Loucy (cell line): ENCODE measurements around the gene DLGAP4.

Experiments used
- H2AFZ ChIP-seq: fragments of 200-600 bp; sonication (generic); 2 replicates; pipeline ENCODE4 v1.6.0; 2016; ENCODE audit warnings: antibody characterized with exemption, mild to moderate bottlenecking, low read length, moderate library complexity
- H3F3A ChIP-seq: fragments of 200-600 bp; 2 replicates; pipeline ENCODE4 v1.6.0; 2016; ENCODE audit warnings: antibody characterized with exemption, low read depth, mild to moderate bottlenecking
- H3K27me3 ChIP-seq: fragments of 200-600 bp; sonication (generic); 2 replicates; pipeline ENCODE4 v1.6.1; 2014; ENCODE audit warnings: low read length, mild to moderate bottlenecking; ENCODE audit not compliant: insufficient read depth, poor library complexity, severe bottlenecking
- H3K36me3 ChIP-seq: fragments of 200-600 bp; sonication (generic); 2 replicates; pipeline ENCODE4 v1.6.1; 2016; ENCODE audit warnings: low read length; ENCODE audit not compliant: insufficient read depth
- H3K4me1 ChIP-seq: fragments of 200-600 bp; sonication (generic); 2 replicates; pipeline ENCODE4 v1.5.1; 2014; ENCODE audit warnings: low read length, mild to moderate bottlenecking; ENCODE audit not compliant: insufficient read depth, poor library complexity, severe bottlenecking
- H3K4me2 ChIP-seq: fragments of 200-600 bp; sonication (generic); 2 replicates; pipeline ENCODE4 v1.6.0; 2014; ENCODE audit warnings: antibody characterized with exemption, low read length, low read depth, mild to moderate bottlenecking; ENCODE audit not compliant: poor library complexity, severe bottlenecking
- H3K4me3 ChIP-seq: fragments of 200-600 bp; sonication (generic); 2 replicates; pipeline ENCODE4 v1.5.1; 2014; ENCODE audit warnings: low read length, mild to moderate bottlenecking, mixed read lengths; ENCODE audit not compliant: poor library complexity, severe bottlenecking
- H3K79me2 ChIP-seq: fragments of 200-600 bp; sonication (generic); 2 replicates; pipeline ENCODE4 v1.6.1; 2014; ENCODE audit warnings: low read length; ENCODE audit not compliant: insufficient read depth
- H3K9ac ChIP-seq: fragments of 200-600 bp; sonication (generic); 2 replicates; pipeline ENCODE4 v1.6.0; 2014; ENCODE audit warnings: mild to moderate bottlenecking, low read depth, low read length, moderate library complexity; ENCODE audit not compliant: poor library complexity, severe bottlenecking
- H3K9me2 ChIP-seq: fragments of 200-600 bp; sonication (generic); replicated peaks from 2 replicates; pipeline ENCODE4 v1.6.1; 2016; ENCODE audit warnings: low read depth, low read length, mixed read lengths
- H3K9me3 ChIP-seq: fragments of 200-600 bp; sonication (generic); 2 replicates; pipeline ENCODE4 v1.6.1; 2014; ENCODE audit warnings: mild to moderate bottlenecking, antibody characterized with exemption, low read length, low read depth; ENCODE audit not compliant: insufficient read depth
- H4K20me1 ChIP-seq: fragments of 200-600 bp; sonication (generic); 2 replicates; pipeline ENCODE4 v1.6.0; 2014; ENCODE audit warnings: antibody characterized with exemption, low read length, mild to moderate bottlenecking; ENCODE audit not compliant: insufficient read depth, poor library complexity, severe bottlenecking
- EZH2phosphoT487 ChIP-seq: fragments of 200-600 bp; IDR thresholded peaks from 2 replicates; pipeline ENCODE4 v1.6.1; 2018; ENCODE audit warnings: antibody characterized with exemption, mild to moderate bottlenecking, moderate library complexity, borderline replicate concordance
- TF ChIP-seq, protein P1 (sequence below): fragments of 200-600 bp; sonication (generic); conservative IDR thresholded peaks from 2 replicates; pipeline ENCODE4 v1.5.1; 2014; ENCODE audit warnings: mild to moderate bottlenecking, antibody characterized with exemption, low read length

The DLGAP4 gene

GRCh38 chr20:36279362-36279761 is 26.8 kb upstream of the DLGAP4 start:
- Histone ChIP-seq H3K27me3 (no peaks in the 10 kb centered on the region), H2AFZ (no peak overlapping the region), H3K79me2 (no peaks in the 10 kb centered on the region), H3K4me1 (no peaks in the 10 kb centered on the region), H3K4me3 (no peak overlapping the region), H4K20me1 (no peaks in the 10 kb centered on the region), H3K4me2 (no peak overlapping the region), H3K9ac (no peak overlapping the region), H3K9me3 (no peaks in the 10 kb centered on the region), H3K36me3 (no peaks in the 10 kb centered on the region), H3K9me2 (no peaks in the 10 kb centered on the region), H3F3A (no peaks in the 10 kb centered on the region)
- TF ChIP-seq, protein P1, sequence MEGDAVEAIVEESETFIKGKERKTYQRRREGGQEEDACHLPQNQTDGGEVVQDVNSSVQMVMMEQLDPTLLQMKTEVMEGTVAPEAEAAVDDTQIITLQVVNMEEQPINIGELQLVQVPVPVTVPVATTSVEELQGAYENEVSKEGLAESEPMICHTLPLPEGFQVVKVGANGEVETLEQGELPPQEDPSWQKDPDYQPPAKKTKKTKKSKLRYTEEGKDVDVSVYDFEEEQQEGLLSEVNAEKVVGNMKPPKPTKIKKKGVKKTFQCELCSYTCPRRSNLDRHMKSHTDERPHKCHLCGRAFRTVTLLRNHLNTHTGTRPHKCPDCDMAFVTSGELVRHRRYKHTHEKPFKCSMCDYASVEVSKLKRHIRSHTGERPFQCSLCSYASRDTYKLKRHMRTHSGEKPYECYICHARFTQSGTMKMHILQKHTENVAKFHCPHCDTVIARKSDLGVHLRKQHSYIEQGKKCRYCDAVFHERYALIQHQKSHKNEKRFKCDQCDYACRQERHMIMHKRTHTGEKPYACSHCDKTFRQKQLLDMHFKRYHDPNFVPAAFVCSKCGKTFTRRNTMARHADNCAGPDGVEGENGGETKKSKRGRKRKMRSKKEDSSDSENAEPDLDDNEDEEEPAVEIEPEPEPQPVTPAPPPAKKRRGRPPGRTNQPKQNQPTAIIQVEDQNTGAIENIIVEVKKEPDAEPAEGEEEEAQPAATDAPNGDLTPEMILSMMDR = no peak
- no peak for TF ChIP-seq EZH2phosphoT487

DNA sequence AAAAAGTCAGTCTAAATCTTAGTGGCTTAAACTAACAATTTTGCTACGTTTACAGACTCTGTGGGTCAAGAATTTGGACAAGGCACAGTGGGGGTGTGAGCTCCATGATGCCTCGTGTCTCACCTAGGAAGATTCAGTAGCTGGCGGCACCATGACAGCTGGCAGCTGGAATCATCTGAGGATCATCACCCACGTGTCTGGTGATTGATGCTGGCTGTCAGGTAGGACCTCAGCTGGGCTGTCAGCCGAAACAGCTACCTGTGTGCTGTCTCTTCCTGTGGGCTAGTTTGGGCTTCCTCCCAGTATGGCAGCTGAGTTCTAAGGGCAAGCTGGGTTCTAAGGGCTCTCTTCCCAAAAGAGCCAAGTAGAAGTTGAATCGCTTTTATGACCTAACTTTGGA is 26.4 kb upstream of the DLGAP4 start:
- H3K27me3 ChIP-seq = no peaks in the 10 kb centered on the region
- H3F3A ChIP-seq = no peaks in the 10 kb centered on the region
- H3K4me1 ChIP-seq = no peaks in the 10 kb centered on the region
- no peaks in the 10 kb centered on the region for H3K9me3 ChIP-seq
- TF ChIP-seq, protein P1 = no peak
- TF ChIP-seq EZH2phosphoT487 = no peak
- H3K4me3 ChIP-seq = no peak overlapping the region
- no peaks in the 10 kb centered on the region for H3K9me2 ChIP-seq
- no peaks in the 10 kb centered on the region for H4K20me1 ChIP-seq
- H3K36me3 ChIP-seq = no peaks in the 10 kb centered on the region
- H3K4me2 ChIP-seq = no peak overlapping the region
- H2AFZ ChIP-seq = no peak overlapping the region
- H3K9ac ChIP-seq = no peak overlapping the region
- no peaks in the 10 kb centered on the region for H3K79me2 ChIP-seq

DNA sequence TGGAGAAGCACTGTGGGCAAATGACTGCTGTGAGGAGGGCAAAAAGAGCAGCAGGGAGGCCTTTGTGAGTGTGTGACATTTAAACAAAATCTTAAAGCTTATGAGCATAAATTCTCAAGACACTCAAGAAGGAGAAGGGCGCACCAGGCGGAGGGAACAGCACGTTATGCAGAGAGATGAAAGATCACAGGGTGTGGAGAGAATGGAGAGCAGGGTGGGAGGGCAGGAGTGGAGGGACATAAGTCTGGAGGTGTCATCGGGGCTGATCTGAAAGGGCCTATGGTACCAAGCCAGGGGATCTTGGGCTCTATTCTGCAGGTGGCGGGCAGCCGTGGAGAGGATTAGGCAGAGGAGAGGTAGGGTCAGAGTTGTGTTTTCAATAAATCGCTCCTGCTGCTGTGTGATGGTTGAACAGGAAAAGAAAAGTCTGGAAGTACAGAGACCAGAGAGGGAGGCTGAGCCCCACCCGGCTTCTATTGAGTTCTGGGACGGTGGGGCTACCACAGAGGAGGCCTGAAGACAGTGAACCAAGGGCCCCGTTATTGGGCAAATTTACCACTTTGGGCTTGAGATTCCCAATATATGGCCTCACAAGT is 24.3 kb upstream of the DLGAP4 start:
- no peaks in the 10 kb centered on the region for H4K20me1 ChIP-seq
- H3K9me3 ChIP-seq = no peaks in the 10 kb centered on the region
- H3F3A ChIP-seq = no peaks in the 10 kb centered on the region
- H3K79me2 ChIP-seq = no peaks in the 10 kb centered on the region
- H3K36me3 ChIP-seq = no peaks in the 10 kb centered on the region
- no peaks in the 10 kb centered on the region for H3K27me3 ChIP-seq
- no peak overlapping the region for H3K9ac ChIP-seq
- no peak overlapping the region for H2AFZ ChIP-seq
- no peaks in the 10 kb centered on the region for H3K9me2 ChIP-seq
- H3K4me1 ChIP-seq = no peaks in the 10 kb centered on the region
- no peak for TF ChIP-seq EZH2phosphoT487
- TF ChIP-seq, protein P1 = no peak
- no peak overlapping the region for H3K4me3 ChIP-seq
- no peak overlapping the region for H3K4me2 ChIP-seq
